Suprapubic skin (tissue), 4 donors: ENCODE measurements around the gene GRM1. TPM values are rescaled to one million over a fixed set of nuclear protein-coding genes. Genes with fewer than 3 reads are reported as not detected.

Experiments used
- DNase-seq, 2 donors: peaks; one replicate each; pipeline ENCODE4 v3.0.0-alpha.2; 2019; ENCODE audit warnings: low spot score in 2 of 2
- H3K27ac ChIP-seq: fragments of 200-600 bp; sonication (generic); one replicate; pipeline ENCODE4 v1.5.1; 2019
- H3K27me3 ChIP-seq: fragments of 200-600 bp; sonication (generic); one replicate; pipeline ENCODE4 v1.5.1; 2019
- H3K36me3 ChIP-seq: fragments of 200-600 bp; sonication (generic); one replicate; pipeline ENCODE4 v1.5.1; 2019
- H3K4me1 ChIP-seq: fragments of 200-600 bp; sonication (generic); one replicate; pipeline ENCODE4 v1.5.1; 2019
- H3K4me3 ChIP-seq: fragments of 200-600 bp; sonication (generic); one replicate; pipeline ENCODE4 v1.5.1; 2019; ENCODE audit warnings: mild to moderate bottlenecking
- H3K9me3 ChIP-seq: fragments of 200-600 bp; sonication (generic); one replicate; pipeline ENCODE4 v1.5.1; 2019
- CTCF ChIP-seq, 2 donors: fragments of 200-600 bp in 1 of 2; fragments of 450-650 bp in 1 of 2; sonication (generic) in 1 of 2; IDR thresholded peaks; one replicate each; pipeline ENCODE4 v1.5.1; 2016 to 2019; ENCODE audit warnings: antibody characterized with exemption in 2 of 2, mild to moderate bottlenecking in 1 of 2, moderate library complexity in 1 of 2
- EP300 ChIP-seq: sonication (generic); formaldehyde crosslinking; IDR thresholded peaks from one replicate; pipeline ENCODE4 v1.6.1; 2017; ENCODE audit warnings: antibody characterized with exemption
- POLR2A ChIP-seq, 2 donors: fragments of 450-650 bp; IDR thresholded peaks; one replicate each; pipeline ENCODE4 v1.6.1; 2017; ENCODE audit warnings: antibody characterized with exemption in 2 of 2, mild to moderate bottlenecking in 2 of 2, moderate library complexity in 2 of 2
- POLR2AphosphoS5 ChIP-seq, 3 donors: sonication (generic); formaldehyde crosslinking; IDR thresholded peaks; one replicate each; pipeline ENCODE4 v1.6.1; 2017; ENCODE audit warnings: antibody characterized with exemption in 3 of 3
- WGBS: methylation state at CpG from one replicate; pipeline ENCODE4 v1.1.5; 2018; 5-methylcytosine and 5-hydroxymethylcytosine counted together
- total RNA-seq, 4 donors: library from RNA; depleted of rRNA; stranded (reverse); fragments of >200 nt; gene quantifications; one replicate each; pipeline ENCODE4 v1.1.0, GENCODE V29; 2016

Gene GRM1
- total RNA-seq, 4 donors from 2014 or later, result 0.25 to 0.48 TPM; not detected in 2

- Histone ChIP-seq H3K27me3 (no peaks in the 10 kb centered on the region), H3K9me3 (no peaks in the 10 kb centered on the region), H3K27ac (no peak overlapping the region), H3K4me1 (no peaks in the 10 kb centered on the region), H3K36me3 (no peaks in the 10 kb centered on the region), H3K4me3 (no peak overlapping the region)
- TF ChIP-seq POLR2AphosphoS5 (IDR thresholded peaks at IDR 0.05) (no peak), POLR2A (IDR thresholded peaks at IDR 0.05) (no peak), CTCF (IDR thresholded peaks at IDR 0.05) (no peak), EP300 (no peak)
- DNase-seq, result no peak
- WGBS, result 85% methylated on average over 1 of the region's 1 CpG
Observed at GRCh38 chr6:146066506-146066905, 37.6 kb downstream of the GRM1 start.

- DNase-seq, result no peak
- Histone ChIP-seq H3K27ac (no peak overlapping the region), H3K36me3 (no peaks in the 10 kb centered on the region), H3K27me3 (no peaks in the 10 kb centered on the region), H3K4me3 (no peak overlapping the region), H3K4me1 (no peaks in the 10 kb centered on the region), H3K9me3 (no peaks in the 10 kb centered on the region)
- WGBS, result 79% methylated on average over 2 of the region's 2 CpGs
- TF ChIP-seq POLR2A (IDR thresholded peaks at IDR 0.05), result no peak
Observed at GRCh38 chr6:146071781-146072180, 42.9 kb downstream of the GRM1 start.

- Histone ChIP-seq H3K36me3 (no peaks in the 10 kb centered on the region), H3K27ac (no peak overlapping the region), H3K27me3 (no peaks in the 10 kb centered on the region), H3K4me1 (no peaks in the 10 kb centered on the region), H3K4me3 (no peak overlapping the region), H3K9me3 (no peaks in the 10 kb centered on the region)
- no peak for TF ChIP-seq CTCF (IDR thresholded peaks at IDR 0.05)
- TF ChIP-seq POLR2A (IDR thresholded peaks at IDR 0.05), result no peak
- no peak for TF ChIP-seq EP300
- TF ChIP-seq POLR2AphosphoS5 (IDR thresholded peaks at IDR 0.05), result no peak
- 62% methylated on average over 4 of the region's 4 CpGs for WGBS
- DNase-seq, result no peak
Observed at GRCh38 chr6:146077992-146078391, 49.1 kb downstream of the GRM1 start.

GRCh38 chr6:146087386-146087785 lies 58.5 kb downstream of the GRM1 start:
- H3K36me3 ChIP-seq, result no peaks in the 10 kb centered on the region
- no peak overlapping the region for H3K27ac ChIP-seq
- 79% methylated on average over 7 of the region's 7 CpGs for WGBS
- DNase-seq, result no peak
- no peaks in the 10 kb centered on the region for H3K4me1 ChIP-seq
- H3K27me3 ChIP-seq, result no peaks in the 10 kb centered on the region
- TF ChIP-seq CTCF (IDR thresholded peaks at IDR 0.05) (no peak), EP300 (no peak), POLR2AphosphoS5 (IDR thresholded peaks at IDR 0.05) (no peak), POLR2A (IDR thresholded peaks at IDR 0.05) (no peak)
- H3K9me3 ChIP-seq, result no peaks in the 10 kb centered on the region
- no peak overlapping the region for H3K4me3 ChIP-seq

GRCh38 chr6:146090474-146090873 lies 61.6 kb downstream of the GRM1 start:
- H3K27me3 ChIP-seq, result no peaks in the 10 kb centered on the region
- TF ChIP-seq POLR2A (IDR thresholded peaks at IDR 0.05) (no peak), EP300 (no peak), POLR2AphosphoS5 (IDR thresholded peaks at IDR 0.05) (no peak)
- 84% methylated on average over 3 of the region's 3 CpGs for WGBS
- H3K4me3 ChIP-seq, result no peak overlapping the region
- no peak overlapping the region for H3K27ac ChIP-seq
- no peaks in the 10 kb centered on the region for H3K9me3 ChIP-seq
- no peaks in the 10 kb centered on the region for H3K4me1 ChIP-seq
- no peaks in the 10 kb centered on the region for H3K36me3 ChIP-seq
- no peak for DNase-seq

- H3K4me3 ChIP-seq, result no peak overlapping the region
- WGBS, result 58% methylated on average over 3 of the region's 3 CpGs
- DNase-seq, result no peak
Observed at GRCh38 chr6:146092961-146093686, 64.3 kb downstream of the GRM1 start.

More at GRCh38 chr6:146092961-146093686, 64.3 kb downstream of the GRM1 start:
- Histone ChIP-seq H3K9me3 (no peaks in the 10 kb centered on the region), H3K27ac (no peak overlapping the region), H3K4me1 (no peaks in the 10 kb centered on the region), H3K36me3 (no peaks in the 10 kb centered on the region), H3K27me3 (no peaks in the 10 kb centered on the region)
- TF ChIP-seq POLR2A (IDR thresholded peaks at IDR 0.05) (no peak), EP300 (no peak), CTCF (IDR thresholded peaks at IDR 0.05) (no peak), POLR2AphosphoS5 (IDR thresholded peaks at IDR 0.05) (no peak)
